K562 (cell line): Measurements from ENCODE around the gene PIP4K2A. TPM values are rescaled to one million over a fixed set of nuclear protein-coding genes. Genes with fewer than 3 reads are reported as not detected.

Experiments
- BCLAF1 ChIP-seq, 2 experiments: fragments of 450-650 bp in 1 of 2; IDR thresholded peaks; 2 replicates each; pipeline ENCODE4 v1.6.1; 2011 to 2017; ENCODE audit warnings: low read depth in 2 of 2, antibody characterized with exemption in 1 of 2, borderline replicate concordance in 1 of 2, low read length in 1 of 2, mild to moderate bottlenecking in 1 of 2, mixed read lengths in 1 of 2; ENCODE audit not compliant: control insufficient read depth in 1 of 2
- CCNT2 ChIP-seq: IDR thresholded peaks from 2 replicates; pipeline ENCODE4 v1.6.1; 2011; ENCODE audit warnings: borderline replicate concordance, low read depth, mild to moderate bottlenecking, moderate library complexity, mixed read lengths, low read length; ENCODE audit not compliant: insufficient read length; ENCODE audit errors: extremely low read depth
- CGGBP1 ChIP-seq: fragments of 250-450 bp; sonication (Bioruptor Pico); IDR thresholded peaks from 2 replicates; pipeline ENCODE4 v1.9.0; 2021; ENCODE audit warnings: mild to moderate bottlenecking
- CTCFL ChIP-seq: IDR thresholded peaks from 2 replicates; pipeline ENCODE4 v1.6.1; 2011; ENCODE audit warnings: borderline replicate concordance, low read depth, mild to moderate bottlenecking, moderate library complexity, low read length; ENCODE audit not compliant: insufficient read depth, poor library complexity, severe bottlenecking
- L3MBTL2 ChIP-seq: fragments of 450-650 bp; IDR thresholded peaks from 2 replicates; pipeline ENCODE4 v1.6.1; 2016; ENCODE audit warnings: mild to moderate bottlenecking, moderate library complexity
- PHF8 ChIP-seq: fragments of 200-600 bp; sonication (generic); IDR thresholded peaks from 2 replicates; pipeline ENCODE4 v1.6.1; 2012; ENCODE audit warnings: mixed run types, mild to moderate bottlenecking, inconsistent platforms, low read length, moderate library complexity, borderline replicate concordance
- PRPF4 ChIP-seq: fragments of 200-400 bp; formaldehyde crosslinking; IDR thresholded peaks from one replicate; pipeline ENCODE4 v1.6.1; 2017; ENCODE audit warnings: low read length, low read depth, mild to moderate bottlenecking; ENCODE audit not compliant: insufficient read depth, poor library complexity, severe bottlenecking
- RBM14 ChIP-seq: fragments of 200-400 bp; formaldehyde crosslinking; IDR thresholded peaks from 2 replicates; pipeline ENCODE4 v1.6.1; 2018; ENCODE audit warnings: low read depth, mild to moderate bottlenecking, low read length, moderate library complexity, borderline replicate concordance; ENCODE audit not compliant: insufficient read depth
- SAFB ChIP-seq: fragments of 200-400 bp; formaldehyde crosslinking; IDR thresholded peaks from 2 replicates; pipeline ENCODE4 v1.6.1; 2017; ENCODE audit warnings: low read depth, low read length, borderline replicate concordance
- TBP ChIP-seq: optimal IDR thresholded peaks from 2 replicates; pipeline ENCODE3; 2011; ENCODE audit warnings: low read depth, low read length, improper control_type of control experiment
- ZMIZ1 ChIP-seq, 2 experiments: fragments of 150-350 bp in 1 of 2; IDR thresholded peaks; 2 replicates each; pipeline ENCODE4 v1.6.1; 2012 to 2016; ENCODE audit warnings: low read depth in 2 of 2, low read length in 2 of 2, mild to moderate bottlenecking in 1 of 2, moderate library complexity in 1 of 2
- ZNF121 ChIP-seq: sonication (generic); formaldehyde crosslinking; conservative IDR thresholded peaks from 2 replicates; pipeline ENCODE4 v1.8.0; 2022; ENCODE audit warnings: missing genetic modification reagents
- ZNF3 ChIP-seq: fragments of 250-450 bp; sonication (Bioruptor Pico); IDR thresholded peaks from 2 replicates; pipeline ENCODE4 v1.5.0; 2021; ENCODE audit warnings: mild to moderate bottlenecking, moderate library complexity
- polyA plus RNA-seq, 8 experiments: library from polyadenylated mRNA; depleted of rRNA in 4 of 8; stranded (reverse) in 5 of 8; unstranded in 3 of 8; fragments of >200 nt; fragmentation: Nextera tagmentation in 2 of 8; fragmentation: Illumina TruSeq in 1 of 8; extraction: Ambion mirVana in 2 of 8; extraction: Trizol in 1 of 8; gene quantifications; 2 replicates each; pipeline versions ENCODE4 v1.2.1 to v1.2.3, GENCODE V29; 2011 to 2014; ENCODE audit warnings: inconsistent platforms in 1 of 8, missing spikeins in 1 of 8
- total RNA-seq, 7 experiments: library from RNA; depleted of rRNA in 6 of 7; stranded (reverse); fragments of >200 nt in 6 of 7; fragmentation: Illumina TruSeq in 2 of 7; extraction: Trizol in 2 of 7; gene quantifications; 2 replicates each; pipeline versions ENCODE4 v1.2.1 to v1.2.3, GENCODE V29; 2011 to 2021; ENCODE audit warnings: low replicate concordance in 1 of 7
- TF ChIP-seq, protein P1 (sequence below): sonication (generic); formaldehyde crosslinking; IDR thresholded peaks from 2 replicates; pipeline ENCODE4 v1.8.0; 2022; ENCODE audit warnings: missing genetic modification reagents, mild to moderate bottlenecking, borderline replicate concordance

Gene PIP4K2A
- total and polyA plus RNA-seq, 9 of the 15 experiments (the other 6 are each of a cell fraction or from before 2014, with no cell fraction given), result 35.6 to 117 (median 71.9) TPM

DNA sequence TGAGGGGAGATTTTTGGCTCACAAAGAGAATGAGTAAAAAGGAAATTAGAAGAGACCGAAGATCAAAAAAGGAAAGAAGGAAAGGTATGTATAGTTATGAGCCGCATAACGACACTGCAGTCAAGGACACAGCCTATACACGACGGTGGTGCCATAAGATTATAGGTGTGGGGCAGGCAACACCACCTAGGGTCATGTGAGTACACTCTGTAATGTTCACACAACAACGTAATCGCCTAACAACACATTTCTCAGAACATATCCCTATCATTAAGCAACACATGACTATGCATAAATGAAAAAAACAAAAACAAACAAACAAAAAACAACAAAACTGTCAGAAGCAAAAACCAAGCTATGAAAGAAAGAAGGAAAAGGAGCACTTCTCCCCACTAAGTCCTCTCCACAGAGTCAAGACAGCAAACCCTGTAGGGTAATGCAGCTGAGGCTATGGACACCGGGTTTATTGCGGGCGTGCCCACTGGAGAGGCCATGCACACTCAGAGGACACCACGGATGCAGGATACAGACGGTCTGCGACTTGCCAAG is 45.1 kb downstream of the PIP4K2A start (continued):
- TF ChIP-seq ZMIZ1 (IDR thresholded peaks at IDR 0.05; ENCODE audit: low read depth in 2 of 2, low read length in 2 of 2) (no peak), BCLAF1 (IDR thresholded peaks at IDR 0.05; ENCODE audit: borderline replicate concordance in 1 of 2, control insufficient read depth in 1 of 2, low read depth in 2 of 2, low read length in 1 of 2) (no peak), CTCFL (no peak), TBP (no peak), PHF8 (no peak), ZNF3 (CRISPR knock-in tag) (no peak), L3MBTL2 (peak; percentile 58; the same call in 1 of the 2 replicates), CGGBP1 (CRISPR knock-in tag) (no peak), PRPF4 (no peak), RBM14 (no peak), ZNF121 (no peak), SAFB (no peak), CCNT2 (no peak)
- TF ChIP-seq, protein P1, sequence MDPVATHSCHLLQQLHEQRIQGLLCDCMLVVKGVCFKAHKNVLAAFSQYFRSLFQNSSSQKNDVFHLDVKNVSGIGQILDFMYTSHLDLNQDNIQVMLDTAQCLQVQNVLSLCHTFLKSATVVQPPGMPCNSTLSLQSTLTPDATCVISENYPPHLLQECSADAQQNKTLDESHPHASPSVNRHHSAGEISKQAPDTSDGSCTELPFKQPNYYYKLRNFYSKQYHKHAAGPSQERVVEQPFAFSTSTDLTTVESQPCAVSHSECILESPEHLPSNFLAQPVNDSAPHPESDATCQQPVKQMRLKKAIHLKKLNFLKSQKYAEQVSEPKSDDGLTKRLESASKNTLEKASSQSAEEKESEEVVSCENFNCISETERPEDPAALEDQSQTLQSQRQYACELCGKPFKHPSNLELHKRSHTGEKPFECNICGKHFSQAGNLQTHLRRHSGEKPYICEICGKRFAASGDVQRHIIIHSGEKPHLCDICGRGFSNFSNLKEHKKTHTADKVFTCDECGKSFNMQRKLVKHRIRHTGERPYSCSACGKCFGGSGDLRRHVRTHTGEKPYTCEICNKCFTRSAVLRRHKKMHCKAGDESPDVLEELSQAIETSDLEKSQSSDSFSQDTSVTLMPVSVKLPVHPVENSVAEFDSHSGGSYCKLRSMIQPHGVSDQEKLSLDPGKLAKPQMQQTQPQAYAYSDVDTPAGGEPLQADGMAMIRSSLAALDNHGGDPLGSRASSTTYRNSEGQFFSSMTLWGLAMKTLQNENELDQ (CRISPR knock-in tag), result no peak
